ENCODE data around the gene HOXA6.

Gene HOXA6

DNA sequence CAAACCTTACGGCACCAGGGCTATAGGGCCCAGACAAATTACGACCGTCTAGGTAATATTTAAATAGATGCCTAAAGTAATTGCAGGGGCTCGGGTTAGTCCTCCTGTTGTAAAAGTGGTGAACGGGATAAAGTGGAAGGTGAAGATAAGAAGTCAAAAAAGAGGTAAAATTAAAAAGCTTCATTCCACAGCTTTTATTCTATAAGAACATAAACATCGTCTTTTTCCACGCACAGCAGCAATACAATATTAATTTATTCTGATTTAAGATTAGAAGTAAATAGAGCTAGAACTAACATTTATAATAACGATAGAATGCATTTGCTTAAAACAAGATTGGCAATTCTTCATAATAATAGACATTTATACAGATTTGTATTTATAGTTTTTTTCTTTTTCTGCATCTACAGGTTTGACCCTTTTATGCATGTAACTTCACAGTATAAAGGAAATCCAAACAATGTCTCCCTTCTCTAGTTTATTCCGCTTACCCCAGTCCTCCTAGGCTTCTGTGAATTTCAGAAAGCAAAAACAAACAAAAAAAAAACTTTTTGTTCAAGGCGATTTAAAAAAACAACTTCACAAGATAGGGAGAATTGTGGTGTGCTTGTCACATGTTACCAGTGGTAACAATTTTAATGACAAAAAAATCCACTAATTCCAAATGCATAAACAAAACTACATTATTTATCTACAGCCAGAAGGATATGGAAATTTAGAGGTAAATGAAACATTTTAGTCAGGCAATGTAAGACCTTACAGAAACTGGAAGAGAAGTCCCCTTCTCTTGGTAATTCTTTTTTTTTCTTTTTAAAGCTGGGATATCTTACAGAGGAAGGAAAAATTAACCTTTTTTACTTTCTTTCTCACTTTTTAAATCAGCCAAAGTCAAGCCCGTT is 23.1 kb upstream of the HOXA6 start:
- Histone ChIP-seq H3K9ac (ENCODE audit: low read depth, low read length) (peak overlapping the region; percentile 97), H3K4me2 (ENCODE audit: low read length) (peak overlapping the region; percentile 98), H3K4me3 (ENCODE audit: low read length) (peak overlapping the region; percentile 88), H3K4me1 (ENCODE audit: control insufficient read depth, insufficient read depth, low read length) (peaks cover 55% of the 10 kb centered on the region), H3K36me3 (ENCODE audit: insufficient read depth, low read length) (peaks cover 13% of the 10 kb centered on the region), H3K27me3 (ENCODE audit: control insufficient read depth, insufficient read depth, low read length) (no peaks in the 10 kb centered on the region), H3K9me3 (replicated peaks; ENCODE audit: low read length) (no peaks in the 10 kb centered on the region)

- peaks cover 13% of the 10 kb centered on the region for H3K36me3 ChIP-seq (ENCODE audit: insufficient read depth, low read length)
- peak overlapping the region; percentile 88 for H3K4me3 ChIP-seq (ENCODE audit: low read length)
- peak overlapping the region; percentile 97 for H3K9ac ChIP-seq (ENCODE audit: low read depth, low read length)
- H3K4me1 ChIP-seq (ENCODE audit: control insufficient read depth, insufficient read depth, low read length) = peaks cover 47% of the 10 kb centered on the region
- H3K9me3 ChIP-seq (replicated peaks; ENCODE audit: low read length) = no peaks in the 10 kb centered on the region
- H3K27me3 ChIP-seq (ENCODE audit: control insufficient read depth, insufficient read depth, low read length) = no peaks in the 10 kb centered on the region
- peak overlapping the region; percentile 98 for H3K4me2 ChIP-seq (ENCODE audit: low read length)
Observed at GRCh38 chr7:27169658-27170425, 22.3 kb upstream of the HOXA6 start.

DNA sequence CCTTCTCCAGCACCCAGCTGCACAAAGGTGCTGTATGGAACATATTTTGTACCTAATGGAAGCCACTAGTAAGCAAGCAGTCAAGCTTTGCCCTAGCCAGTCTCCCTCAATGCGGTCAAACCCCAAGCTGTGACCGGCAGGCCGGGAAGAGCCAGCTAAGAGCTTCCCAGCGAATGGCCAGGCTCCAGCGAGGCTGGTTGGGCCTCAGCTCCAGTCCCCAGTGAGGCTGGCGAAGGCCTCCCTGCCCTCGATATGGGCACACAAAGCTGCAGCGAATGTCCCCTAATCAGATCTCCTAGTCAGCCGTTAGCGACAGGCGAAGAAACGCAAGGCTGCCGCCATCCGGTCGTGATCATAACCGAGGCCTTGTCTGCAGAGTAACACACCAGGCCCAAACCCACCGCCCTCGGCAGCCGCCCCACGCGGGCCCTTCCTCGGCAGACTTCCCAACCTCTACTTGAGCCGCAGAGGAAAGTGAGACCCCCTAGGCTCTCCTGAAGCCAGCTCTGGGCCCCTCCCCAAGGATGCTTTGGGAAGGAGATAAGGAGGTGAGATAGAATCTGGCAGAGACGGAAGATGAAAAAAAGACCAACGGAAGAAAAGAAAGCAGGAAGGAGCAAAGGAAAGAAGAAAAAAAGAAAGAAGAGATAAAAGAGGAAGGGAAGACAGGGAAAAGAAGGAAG is 20.8 kb upstream of the HOXA6 start:
- H3K4me1 ChIP-seq (ENCODE audit: control insufficient read depth, insufficient read depth, low read length) = peaks cover 41% of the 10 kb centered on the region
- H3K9me3 ChIP-seq (replicated peaks; ENCODE audit: low read length) = no peaks in the 10 kb centered on the region
- no peaks in the 10 kb centered on the region for H3K27me3 ChIP-seq (ENCODE audit: control insufficient read depth, insufficient read depth, low read length)
- H3K4me2 ChIP-seq (ENCODE audit: low read length) = peak overlapping the region; percentile 98
- peak overlapping the region; percentile 97 for H3K9ac ChIP-seq (ENCODE audit: low read depth, low read length)
- peak overlapping the region; percentile 88 for H3K4me3 ChIP-seq (ENCODE audit: low read length)
- peaks cover 16% of the 10 kb centered on the region for H3K36me3 ChIP-seq (ENCODE audit: insufficient read depth, low read length)

DNA sequence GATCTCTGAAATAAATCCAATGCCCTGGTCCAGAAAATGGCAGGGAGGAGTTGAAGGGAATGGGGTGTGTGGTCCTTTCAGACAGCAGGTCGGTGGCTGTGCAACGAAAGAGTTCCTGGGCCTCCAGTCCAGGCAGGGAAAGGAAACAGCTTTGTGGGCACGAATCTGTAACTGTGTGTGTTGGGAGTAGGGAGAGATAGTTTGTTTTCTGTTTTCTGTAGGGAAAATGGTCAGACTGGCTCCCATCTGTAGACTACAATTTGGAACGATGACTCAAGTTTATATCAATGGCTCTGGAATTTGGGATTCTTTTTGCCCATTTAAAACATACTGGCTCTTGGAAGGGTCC is 20.3 kb upstream of the HOXA6 start:
- Histone ChIP-seq H3K27me3 (ENCODE audit: control insufficient read depth, insufficient read depth, low read length) (no peaks in the 10 kb centered on the region), H3K4me3 (ENCODE audit: low read length) (peak overlapping the region; percentile 88), H3K9me3 (replicated peaks; ENCODE audit: low read length) (no peaks in the 10 kb centered on the region), H3K4me1 (ENCODE audit: control insufficient read depth, insufficient read depth, low read length) (peaks cover 41% of the 10 kb centered on the region), H3K4me2 (ENCODE audit: low read length) (peak overlapping the region; percentile 98), H3K36me3 (ENCODE audit: insufficient read depth, low read length) (peaks cover 21% of the 10 kb centered on the region), H3K9ac (ENCODE audit: low read depth, low read length) (peak overlapping the region; percentile 97)

- H3K4me1 ChIP-seq (ENCODE audit: control insufficient read depth, insufficient read depth, low read length) = peaks cover 33% of the 10 kb centered on the region
- no peaks in the 10 kb centered on the region for H3K9me3 ChIP-seq (replicated peaks; ENCODE audit: low read length)
- H3K36me3 ChIP-seq (ENCODE audit: insufficient read depth, low read length) = peaks cover 18% of the 10 kb centered on the region
- peak overlapping the region; percentile 88 for H3K4me3 ChIP-seq (ENCODE audit: low read length)
- peak overlapping the region; percentile 98 for H3K4me2 ChIP-seq (ENCODE audit: low read length)
- no peaks in the 10 kb centered on the region for H3K27me3 ChIP-seq (ENCODE audit: control insufficient read depth, insufficient read depth, low read length)
- H3K9ac ChIP-seq (ENCODE audit: low read depth, low read length) = peak overlapping the region; percentile 97
Observed at GRCh38 chr7:27166531-27167505, 19.2 kb upstream of the HOXA6 start.

GRCh38 chr7:27165996-27166530 is 18.5 kb upstream of the HOXA6 start:
- no peaks in the 10 kb centered on the region for H3K9me3 ChIP-seq (replicated peaks; ENCODE audit: low read length)
- peak overlapping the region; percentile 98 for H3K4me2 ChIP-seq (ENCODE audit: low read length)
- peak overlapping the region; percentile 88 for H3K4me3 ChIP-seq (ENCODE audit: low read length)
- no peaks in the 10 kb centered on the region for H3K27me3 ChIP-seq (ENCODE audit: control insufficient read depth, insufficient read depth, low read length)
- peaks cover 35% of the 10 kb centered on the region for H3K4me1 ChIP-seq (ENCODE audit: control insufficient read depth, insufficient read depth, low read length)
- H3K9ac ChIP-seq (ENCODE audit: low read depth, low read length) = peak overlapping the region; percentile 97
- H3K36me3 ChIP-seq (ENCODE audit: insufficient read depth, low read length) = peaks cover 11% of the 10 kb centered on the region

DNA sequence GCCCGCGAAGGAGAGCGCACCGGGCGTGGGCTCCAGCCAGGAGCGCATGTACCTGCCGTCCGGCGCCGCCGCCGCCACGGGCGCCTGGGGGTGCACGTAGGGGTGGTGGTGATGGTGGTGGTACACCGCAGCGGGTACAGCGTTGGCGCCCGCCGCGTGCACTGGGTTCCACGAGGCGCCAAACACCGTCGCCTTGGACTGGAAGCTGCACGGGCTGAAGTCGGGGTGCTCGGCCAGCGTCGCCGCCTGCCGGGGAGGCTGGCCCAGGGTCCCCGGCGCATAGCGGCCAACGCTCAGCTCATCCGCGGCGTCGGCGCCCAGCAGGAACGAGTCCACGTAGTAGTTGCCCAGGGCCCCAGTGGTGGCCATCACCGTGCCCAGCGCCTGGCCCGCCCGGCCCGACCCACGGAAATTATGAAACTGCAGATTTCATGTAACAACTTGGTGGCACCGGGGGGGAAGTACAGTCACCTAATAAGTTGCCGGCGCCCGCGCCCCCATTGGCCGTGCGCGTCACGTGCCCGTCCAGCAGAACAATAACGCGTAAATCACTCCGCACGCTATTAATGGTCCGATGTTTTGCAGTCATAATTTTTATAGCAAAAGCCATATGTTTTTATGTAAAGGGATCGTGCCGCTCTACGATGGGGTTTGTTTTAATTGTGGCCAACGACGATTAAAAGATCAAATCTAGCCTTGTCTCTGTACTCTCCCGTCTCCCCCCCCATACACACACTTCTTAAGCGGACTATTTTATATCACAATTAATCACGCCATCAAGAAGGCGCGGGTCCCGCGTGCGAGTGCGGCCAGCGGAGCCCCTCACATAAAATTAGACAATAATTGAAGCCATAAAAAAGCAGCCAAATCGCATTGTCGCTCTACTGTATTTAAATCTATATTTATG is 17.8 kb upstream of the HOXA6 start, which contains the start of gene HOXA9:
Gene HOXA9, minus strand, starts transcription at position 449 of the 907 bp plus-strand sequence. Its CDS starts 80 bp downstream, at position 369.
- no peaks in the 10 kb centered on the region for H3K9me3 ChIP-seq (replicated peaks; ENCODE audit: low read length)
- H3K36me3 ChIP-seq (ENCODE audit: insufficient read depth, low read length) = peaks cover 9% of the 10 kb centered on the region
- H3K27me3 ChIP-seq (ENCODE audit: control insufficient read depth, insufficient read depth, low read length) = no peaks in the 10 kb centered on the region
- peaks cover 41% of the 10 kb centered on the region for H3K4me1 ChIP-seq (ENCODE audit: control insufficient read depth, insufficient read depth, low read length)
- peak within 1 kb of the TSS; percentile 88 for H3K4me3 ChIP-seq (ENCODE audit: low read length)
- peak within 1 kb of the TSS; percentile 97 for H3K9ac ChIP-seq (ENCODE audit: low read depth, low read length)
- peak within 1 kb of the TSS; percentile 98 for H3K4me2 ChIP-seq (ENCODE audit: low read length)

GRCh38 chr7:27164367-27165088 is 17.0 kb upstream of the HOXA6 start:
- Histone ChIP-seq H3K4me1 (ENCODE audit: control insufficient read depth, insufficient read depth, low read length) (peaks cover 46% of the 10 kb centered on the region), H3K9ac (ENCODE audit: low read depth, low read length) (peak overlapping the region; percentile 97), H3K4me2 (ENCODE audit: low read length) (peak overlapping the region; percentile 98), H3K27me3 (ENCODE audit: control insufficient read depth, insufficient read depth, low read length) (no peaks in the 10 kb centered on the region), H3K4me3 (ENCODE audit: low read length) (peak overlapping the region; percentile 88), H3K36me3 (ENCODE audit: insufficient read depth, low read length) (peaks cover 9% of the 10 kb centered on the region), H3K9me3 (replicated peaks; ENCODE audit: low read length) (no peaks in the 10 kb centered on the region)

DNA sequence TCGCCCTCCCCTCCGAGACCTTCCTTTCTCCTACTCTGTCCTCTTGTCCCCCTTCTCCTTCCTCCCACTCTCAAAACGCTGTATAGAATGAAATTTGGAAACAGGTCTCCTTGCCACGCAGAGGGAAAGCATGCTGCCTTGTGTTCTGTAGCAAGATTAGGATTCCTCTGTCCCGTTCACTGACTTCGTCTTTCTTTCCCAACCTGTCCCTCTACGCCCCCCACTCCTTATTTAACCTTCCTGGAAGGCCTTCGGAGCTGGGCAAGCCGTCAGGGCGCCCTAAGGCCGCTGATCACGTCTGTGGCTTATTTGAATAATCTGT is 16.4 kb upstream of the HOXA6 start:
- Histone ChIP-seq H3K4me1 (ENCODE audit: control insufficient read depth, insufficient read depth, low read length) (peaks cover 46% of the 10 kb centered on the region), H3K27me3 (ENCODE audit: control insufficient read depth, insufficient read depth, low read length) (no peaks in the 10 kb centered on the region), H3K9me3 (replicated peaks; ENCODE audit: low read length) (no peaks in the 10 kb centered on the region), H3K36me3 (ENCODE audit: insufficient read depth, low read length) (peaks cover 9% of the 10 kb centered on the region), H3K4me2 (ENCODE audit: low read length) (peak overlapping the region; percentile 98), H3K9ac (ENCODE audit: low read depth, low read length) (peak overlapping the region; percentile 97), H3K4me3 (ENCODE audit: low read length) (peak overlapping the region; percentile 88)
